Measurements from ENCODE around the gene ARVCF. TPM values are rescaled to one million over a fixed set of nuclear protein-coding genes. Genes with fewer than 3 reads are reported as not detected.

Gene ARVCF
- total RNA-seq, 3 donors from 2014 or later: 11.2 to 15.3 (median 15.1) TPM

DNA sequence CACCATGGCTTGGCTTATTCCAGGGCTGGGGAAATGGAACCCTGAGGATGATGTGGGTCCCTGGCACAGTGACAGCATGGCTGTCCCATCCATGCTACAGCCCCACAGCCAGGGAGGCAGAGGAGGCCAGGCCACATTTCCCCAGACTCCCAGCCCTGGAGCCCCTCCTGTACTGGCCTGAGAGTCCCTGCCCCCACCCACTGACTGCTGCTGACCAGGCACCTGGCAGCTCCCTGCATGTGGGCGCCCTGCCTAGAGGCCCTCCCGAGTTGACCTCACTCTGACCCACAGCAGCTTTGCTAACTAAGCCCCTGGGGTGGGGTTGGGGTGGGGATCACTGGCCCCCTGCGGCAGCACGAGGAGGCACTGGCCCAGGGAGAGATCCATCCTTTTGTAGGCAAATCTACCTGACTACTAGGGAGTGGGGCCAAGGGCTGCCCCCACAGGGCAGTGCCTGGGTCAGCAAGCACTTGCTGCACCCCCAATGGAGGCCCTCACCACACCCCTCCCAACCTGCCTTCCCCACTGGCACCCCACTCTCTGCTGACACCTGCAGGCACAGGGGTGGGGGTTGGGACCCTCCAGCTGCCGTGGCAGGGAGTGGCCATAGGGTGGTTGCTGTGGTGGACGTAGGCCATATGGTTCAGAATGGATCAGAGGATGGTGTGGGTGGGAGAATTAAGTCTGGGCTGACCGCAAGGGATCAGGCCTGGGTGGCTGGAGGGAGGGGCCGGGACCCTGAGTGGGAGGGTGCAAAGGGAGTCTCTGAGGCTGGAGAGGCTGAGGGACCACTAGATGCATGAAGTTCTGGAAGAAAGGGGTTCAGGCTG, 17.4 kb downstream of the ARVCF start:
- Histone ChIP-seq H3K9me3 (peaks cover 5% of the 10 kb centered on the region), H3K36me3 (ENCODE audit: low read depth) (no peaks in the 10 kb centered on the region), H3K4me3 (no peak overlapping the region), H3K4me1 (ENCODE audit: low read depth) (no peaks in the 10 kb centered on the region)
- intact Hi-C loops (cut with DNase I, micrococcal nuclease): no loop called here
- DNase-seq (peak in 2 of 3 donors; percentile 20 to 39), ATAC-seq (no peak)
- TF ChIP-seq, protein P1, sequence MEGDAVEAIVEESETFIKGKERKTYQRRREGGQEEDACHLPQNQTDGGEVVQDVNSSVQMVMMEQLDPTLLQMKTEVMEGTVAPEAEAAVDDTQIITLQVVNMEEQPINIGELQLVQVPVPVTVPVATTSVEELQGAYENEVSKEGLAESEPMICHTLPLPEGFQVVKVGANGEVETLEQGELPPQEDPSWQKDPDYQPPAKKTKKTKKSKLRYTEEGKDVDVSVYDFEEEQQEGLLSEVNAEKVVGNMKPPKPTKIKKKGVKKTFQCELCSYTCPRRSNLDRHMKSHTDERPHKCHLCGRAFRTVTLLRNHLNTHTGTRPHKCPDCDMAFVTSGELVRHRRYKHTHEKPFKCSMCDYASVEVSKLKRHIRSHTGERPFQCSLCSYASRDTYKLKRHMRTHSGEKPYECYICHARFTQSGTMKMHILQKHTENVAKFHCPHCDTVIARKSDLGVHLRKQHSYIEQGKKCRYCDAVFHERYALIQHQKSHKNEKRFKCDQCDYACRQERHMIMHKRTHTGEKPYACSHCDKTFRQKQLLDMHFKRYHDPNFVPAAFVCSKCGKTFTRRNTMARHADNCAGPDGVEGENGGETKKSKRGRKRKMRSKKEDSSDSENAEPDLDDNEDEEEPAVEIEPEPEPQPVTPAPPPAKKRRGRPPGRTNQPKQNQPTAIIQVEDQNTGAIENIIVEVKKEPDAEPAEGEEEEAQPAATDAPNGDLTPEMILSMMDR (IDR thresholded peaks at IDR 0.05): no peak

DNA sequence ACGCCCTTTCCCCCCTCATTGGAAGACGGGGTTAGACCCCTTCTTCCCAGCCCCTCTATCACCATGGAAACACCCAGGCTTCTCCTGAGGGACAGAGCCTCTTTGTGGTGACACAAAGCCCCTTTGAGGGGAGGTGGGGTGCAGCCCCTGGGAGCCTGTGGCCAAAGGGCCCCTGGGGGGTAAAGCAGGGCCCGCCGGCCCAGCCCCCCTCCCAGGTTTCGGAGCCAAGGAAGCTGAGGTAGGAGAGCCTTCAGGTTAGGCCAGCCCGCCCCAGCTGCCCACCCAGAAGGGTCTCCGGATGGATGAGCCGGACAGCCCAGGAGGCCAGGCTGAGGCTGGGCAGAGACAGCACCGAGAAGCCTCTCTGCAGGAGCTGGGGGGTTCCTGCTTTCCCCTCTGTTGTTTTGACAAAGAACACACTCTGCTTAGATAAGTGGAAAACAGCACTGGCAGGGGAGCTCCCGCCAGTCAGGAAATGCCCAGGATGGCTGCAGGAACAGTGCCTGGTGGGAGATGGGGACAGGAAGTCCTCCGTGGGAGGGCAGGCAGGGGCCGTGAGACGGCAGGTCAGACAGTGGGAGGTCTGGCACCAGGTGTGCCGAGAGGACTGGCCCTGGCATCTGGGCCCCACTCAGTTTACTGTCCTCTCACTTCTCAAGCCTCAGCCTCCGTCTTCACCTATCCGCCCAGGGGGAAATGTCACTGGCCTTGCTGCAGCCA, 18.2 kb downstream of the ARVCF start:
- DNase-seq (peak in 2 of 3 donors; percentile 18 to 29), ATAC-seq (no peak)
- intact Hi-C loops (cut with DNase I, micrococcal nuclease): no loop called here
- TF ChIP-seq, protein P1 (IDR thresholded peaks at IDR 0.05): no peak
- no peaks in the 10 kb centered on the region for H3K4me1 ChIP-seq (ENCODE audit: low read depth)
- H3K4me3 ChIP-seq: no peak overlapping the region
- H3K36me3 ChIP-seq (ENCODE audit: low read depth): no peaks in the 10 kb centered on the region
- H3K9me3 ChIP-seq: peaks cover 2% of the 10 kb centered on the region

GRCh38 chr22:19997561-19998231, 18.9 kb downstream of the ARVCF start:
- ATAC-seq: peak; percentile 10

DNA sequence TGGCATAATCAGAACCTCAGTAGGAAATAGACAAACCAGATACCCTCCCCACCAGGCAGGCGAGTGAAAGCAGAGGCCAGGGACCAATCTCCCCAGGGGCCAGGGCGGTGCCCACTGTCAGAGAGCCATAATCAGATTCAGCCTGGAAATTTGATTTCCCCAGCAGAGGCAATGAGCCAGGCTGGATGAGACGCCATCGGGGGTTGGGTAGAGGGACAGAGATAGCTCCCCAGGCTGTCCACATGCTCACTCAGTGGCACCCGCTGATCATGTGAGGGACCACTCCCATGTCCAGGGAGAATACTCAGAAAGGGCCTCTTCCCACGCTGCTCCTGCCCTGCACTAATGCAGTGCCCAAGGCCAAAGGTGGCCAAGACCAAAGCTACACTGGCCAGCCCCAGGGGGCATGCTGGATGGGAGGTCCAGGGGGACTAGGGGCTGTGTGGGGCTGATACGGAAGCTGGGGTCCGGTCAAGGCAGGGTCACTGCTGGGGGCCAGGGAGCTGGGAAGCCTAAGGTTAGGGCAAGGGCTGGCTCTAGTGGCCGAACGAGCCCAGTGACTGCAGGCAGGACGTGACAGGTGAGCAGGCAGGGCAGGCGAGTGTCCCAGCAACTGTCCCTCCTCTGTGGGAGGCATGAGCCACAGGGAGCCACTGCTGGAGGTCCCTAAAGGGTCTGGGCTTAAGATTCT, 19.8 kb downstream of the ARVCF start:
- Histone ChIP-seq H3K4me3 (no peak overlapping the region), H3K9me3 (no peaks in the 10 kb centered on the region), H3K36me3 (ENCODE audit: low read depth) (no peaks in the 10 kb centered on the region), H3K4me1 (ENCODE audit: low read depth) (no peaks in the 10 kb centered on the region)
- ATAC-seq (no peak), DNase-seq (peak in 2 of 3 donors; percentile 14 to 33)
- TF ChIP-seq, protein P1 (IDR thresholded peaks at IDR 0.05): no peak
- intact Hi-C loops (cut with DNase I, micrococcal nuclease): no loop called here

More at GRCh38 chr22:19997561-19998231, 18.9 kb downstream of the ARVCF start:
- Histone ChIP-seq H3K9me3 (no peaks in the 10 kb centered on the region), H3K36me3 (ENCODE audit: low read depth) (no peaks in the 10 kb centered on the region), H3K4me1 (ENCODE audit: low read depth) (no peaks in the 10 kb centered on the region), H3K4me3 (no peak overlapping the region)
- TF ChIP-seq, protein P1 (IDR thresholded peaks at IDR 0.05): no peak
- intact Hi-C loops (cut with DNase I, micrococcal nuclease): no loop called here
- DNase-seq: peak in 2 of 3 donors; percentile 14 to 28
